ENCODE data around the gene GBP1. TPM values are rescaled to one million over a fixed set of nuclear protein-coding genes. Genes with fewer than 3 reads are reported as not detected.

Gene GBP1
- total RNA-seq, 1 experiment from 2014 or later = 0.15 TPM

DNA sequence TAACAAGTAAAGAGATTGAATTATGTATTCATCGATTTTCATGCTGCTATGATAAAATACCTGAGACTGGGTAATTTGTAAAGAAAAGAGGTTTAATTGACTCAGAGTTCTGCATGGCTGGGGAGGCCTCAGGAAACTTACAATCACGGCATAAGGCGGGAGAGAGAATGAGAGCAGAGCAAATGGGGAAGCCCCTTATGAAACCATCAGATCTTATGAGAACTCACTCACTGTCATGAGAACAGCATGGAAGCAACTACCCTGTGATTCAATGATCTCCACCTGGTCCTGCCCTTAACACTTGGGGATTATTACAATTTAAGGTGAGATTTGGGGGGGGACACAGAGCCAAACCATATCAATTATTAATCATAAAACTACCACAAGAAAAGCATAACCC lies 39.1 kb downstream of the GBP1 start:
- ChIA-PET POLR2A (no interaction called here), RAD21 (ENCODE audit: low non-redundant PET in 1 of 2, low total read pairs in 2 of 2, uncharacterized antibody in 2 of 2, unreplicated experiment in 2 of 2) (no interaction called here), CTCF (no interaction called here)
- H4K20me1 ChIP-seq (ENCODE audit: insufficient read depth) = no peaks in the 10 kb centered on the region
- no peak overlapping the region for H3K27ac ChIP-seq (ENCODE audit: low read depth, low read length)
- no TSS peak for BruUV-seq (replicated peaks)
- no peak overlapping the region for H3K4me3 ChIP-seq (replicated peaks in 1 of 2; ENCODE audit: low read depth in 1 of 2, low read length in 2 of 2)
- no peaks in the 10 kb centered on the region for H3K27me3 ChIP-seq (ENCODE audit: insufficient read depth, low read length)
- no peaks in the 10 kb centered on the region for H3K9me2 ChIP-seq (ENCODE audit: insufficient read depth)
- H3K4me2 ChIP-seq (ENCODE audit: low read length) = no peak overlapping the region
- no peaks in the 10 kb centered on the region for H3K9me3 ChIP-seq (ENCODE audit: control insufficient read depth in 1 of 2, insufficient read depth in 1 of 2, low read depth in 1 of 2, low read length in 2 of 2)
- no peak overlapping the region for H3K9ac ChIP-seq (ENCODE audit: low read length)
- intact Hi-C loops (cut with micrococcal nuclease) = no loop called here
- H3K79me2 ChIP-seq (ENCODE audit: insufficient read depth, low read length) = no peaks in the 10 kb centered on the region
- TF ChIP-seq ELF1 (IDR thresholded peaks at IDR 0.05; ENCODE audit: borderline replicate concordance, low read depth) (no peak), SRF (IDR thresholded peaks at IDR 0.05; ENCODE audit: low read depth) (no peak)
- ATAC-seq (no peak), DNase-seq (ENCODE audit: low read depth, low spot score) (no peak)
- H2AFZ ChIP-seq (ENCODE audit: low read depth, low read length, poor library complexity, severe bottlenecking) = no peak overlapping the region
- no peaks in the 10 kb centered on the region for H3K36me3 ChIP-seq (ENCODE audit: control insufficient read depth in 1 of 2, insufficient read depth in 2 of 2, low read length in 2 of 2)
- H3K4me1 ChIP-seq (ENCODE audit: control insufficient read depth in 1 of 2, insufficient read depth in 2 of 2, low read length in 2 of 2) = peaks cover 8 to 20% of the 10 kb centered on the region in 2 experiments; a peak in 3 of 4 replicates

DNA sequence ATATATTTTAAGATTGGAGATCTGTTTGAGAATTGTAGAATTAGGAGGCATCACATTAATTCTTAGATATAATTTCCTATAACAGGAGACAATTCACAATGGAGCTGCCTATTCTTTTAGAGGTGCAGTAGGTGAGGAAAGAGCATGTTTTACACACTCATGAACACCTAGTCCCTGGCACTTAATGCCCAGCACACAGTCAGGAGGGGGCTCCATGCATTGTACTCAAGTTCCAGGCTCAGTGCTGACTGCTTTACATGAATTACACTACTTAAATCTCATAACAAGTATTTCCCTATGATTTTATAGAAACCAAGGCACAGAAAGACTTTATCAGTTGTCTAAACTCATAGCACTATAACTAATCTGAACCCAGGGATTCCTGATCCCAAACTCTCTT lies 42.0 kb downstream of the GBP1 start:
- Histone ChIP-seq H3K27ac (ENCODE audit: low read depth, low read length) (peak overlapping the region; percentile 44; the same call in 1 of the 2 replicates), H3K9ac (ENCODE audit: low read length) (peak overlapping the region; percentile 58), H3K4me1 (ENCODE audit: control insufficient read depth in 1 of 2, insufficient read depth in 2 of 2, low read length in 2 of 2) (peaks cover 8 to 20% of the 10 kb centered on the region in 2 experiments; a peak in 3 of 4 replicates), H4K20me1 (ENCODE audit: insufficient read depth) (no peaks in the 10 kb centered on the region), H3K4me3 (replicated peaks in 1 of 2; ENCODE audit: low read depth in 1 of 2, low read length in 2 of 2) (peak overlapping the region; percentile 45 to 61), H3K9me2 (ENCODE audit: insufficient read depth) (no peaks in the 10 kb centered on the region), H3K9me3 (ENCODE audit: control insufficient read depth in 1 of 2, insufficient read depth in 1 of 2, low read depth in 1 of 2, low read length in 2 of 2) (no peaks in the 10 kb centered on the region), H3K36me3 (ENCODE audit: control insufficient read depth in 1 of 2, insufficient read depth in 2 of 2, low read length in 2 of 2) (no peaks in the 10 kb centered on the region), H3K79me2 (ENCODE audit: insufficient read depth, low read length) (no peaks in the 10 kb centered on the region), H3K27me3 (ENCODE audit: insufficient read depth, low read length) (no peaks in the 10 kb centered on the region), H2AFZ (ENCODE audit: low read depth, low read length, poor library complexity, severe bottlenecking) (peak overlapping the region; percentile 85), H3K4me2 (ENCODE audit: low read length) (peak overlapping the region; percentile 75)
- no peak for DNase-seq (ENCODE audit: low read depth, low spot score)
- no peak for TF ChIP-seq EZH2phosphoT487 (IDR thresholded peaks at IDR 0.05; ENCODE audit: borderline replicate concordance)
- no peak for TF ChIP-seq SP1 (IDR thresholded peaks at IDR 0.05; ENCODE audit: low read depth)
- TF ChIP-seq ZNF274 (IDR thresholded peaks at IDR 0.05; ENCODE audit: low read depth, low read length) = no peak
- TF ChIP-seq ZFX (IDR thresholded peaks at IDR 0.05) = no peak
- no peak for TF ChIP-seq EZH2 (IDR thresholded peaks at IDR 0.05)
- no peak for TF ChIP-seq JUND (IDR thresholded peaks at IDR 0.05)
- TF ChIP-seq, protein P1, sequence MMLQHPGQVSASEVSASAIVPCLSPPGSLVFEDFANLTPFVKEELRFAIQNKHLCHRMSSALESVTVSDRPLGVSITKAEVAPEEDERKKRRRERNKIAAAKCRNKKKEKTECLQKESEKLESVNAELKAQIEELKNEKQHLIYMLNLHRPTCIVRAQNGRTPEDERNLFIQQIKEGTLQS (IDR thresholded peaks at IDR 0.05) = no peak
- TF ChIP-seq YY1 (IDR thresholded peaks at IDR 0.05; ENCODE audit: extremely low read depth, insufficient replicate concordance, low read depth, low read length) = no peak
- TF ChIP-seq RAD21 (IDR thresholded peaks at IDR 0.05; ENCODE audit: low read depth) = no peak
- no peak for TF ChIP-seq FOSL1 (IDR thresholded peaks at IDR 0.05; ENCODE audit: low read depth)
- TF ChIP-seq SRF (IDR thresholded peaks at IDR 0.05; ENCODE audit: low read depth) = no peak
- TF ChIP-seq, protein P2, sequence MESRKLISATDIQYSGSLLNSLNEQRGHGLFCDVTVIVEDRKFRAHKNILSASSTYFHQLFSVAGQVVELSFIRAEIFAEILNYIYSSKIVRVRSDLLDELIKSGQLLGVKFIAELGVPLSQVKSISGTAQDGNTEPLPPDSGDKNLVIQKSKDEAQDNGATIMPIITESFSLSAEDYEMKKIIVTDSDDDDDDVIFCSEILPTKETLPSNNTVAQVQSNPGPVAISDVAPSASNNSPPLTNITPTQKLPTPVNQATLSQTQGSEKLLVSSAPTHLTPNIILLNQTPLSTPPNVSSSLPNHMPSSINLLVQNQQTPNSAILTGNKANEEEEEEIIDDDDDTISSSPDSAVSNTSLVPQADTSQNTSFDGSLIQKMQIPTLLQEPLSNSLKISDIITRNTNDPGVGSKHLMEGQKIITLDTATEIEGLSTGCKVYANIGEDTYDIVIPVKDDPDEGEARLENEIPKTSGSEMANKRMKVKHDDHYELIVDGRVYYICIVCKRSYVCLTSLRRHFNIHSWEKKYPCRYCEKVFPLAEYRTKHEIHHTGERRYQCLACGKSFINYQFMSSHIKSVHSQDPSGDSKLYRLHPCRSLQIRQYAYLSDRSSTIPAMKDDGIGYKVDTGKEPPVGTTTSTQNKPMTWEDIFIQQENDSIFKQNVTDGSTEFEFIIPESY (IDR thresholded peaks at IDR 0.05; ENCODE audit: extremely low read depth, insufficient replicate concordance, low read length) = no peak
- no peak for TF ChIP-seq CEBPB (IDR thresholded peaks at IDR 0.05; ENCODE audit: low read depth)
- TF ChIP-seq ELF1 (IDR thresholded peaks at IDR 0.05; ENCODE audit: borderline replicate concordance, low read depth) = no peak
- TF ChIP-seq TCF7L2 (IDR thresholded peaks at IDR 0.05; ENCODE audit: borderline replicate concordance, extremely low read depth, insufficient read depth, insufficient read length) = no peak
- TF ChIP-seq POLR2AphosphoS5 (IDR thresholded peaks at IDR 0.05; ENCODE audit: low read depth, low read length) = no peak
- no peak for TF ChIP-seq EGR1 (IDR thresholded peaks at IDR 0.05; ENCODE audit: low read depth)
- POLR2A ChIA-PET = interaction anchor here (1.3 kb wide), 1 partner anchor 132 kb away, joined by 3 read pairs; no protein-coding TSS in a partner anchor
- intact Hi-C loops (cut with micrococcal nuclease) = no loop called here
- ATAC-seq = no peak
- RAD21 ChIA-PET (ENCODE audit: low non-redundant PET in 1 of 2, low total read pairs in 2 of 2, uncharacterized antibody in 2 of 2, unreplicated experiment in 2 of 2) = no interaction called here
- CTCF ChIA-PET = no interaction called here
- BruUV-seq (replicated peaks) = no TSS peak

Data from HCT116 (cell line).